Ramos (cell line): ENCODE measurements around the gene KIZ.

Experiments
- in situ Hi-C: fragments of 300-500 bp; cut with MboI; formaldehyde crosslinking; loops from one replicate; pipeline ENCODE4 v1.14.3; 2022; ENCODE audit warnings: low sequenced_read_pairs; ENCODE audit not compliant: unreplicated experiment

KIZ gene

DNA sequence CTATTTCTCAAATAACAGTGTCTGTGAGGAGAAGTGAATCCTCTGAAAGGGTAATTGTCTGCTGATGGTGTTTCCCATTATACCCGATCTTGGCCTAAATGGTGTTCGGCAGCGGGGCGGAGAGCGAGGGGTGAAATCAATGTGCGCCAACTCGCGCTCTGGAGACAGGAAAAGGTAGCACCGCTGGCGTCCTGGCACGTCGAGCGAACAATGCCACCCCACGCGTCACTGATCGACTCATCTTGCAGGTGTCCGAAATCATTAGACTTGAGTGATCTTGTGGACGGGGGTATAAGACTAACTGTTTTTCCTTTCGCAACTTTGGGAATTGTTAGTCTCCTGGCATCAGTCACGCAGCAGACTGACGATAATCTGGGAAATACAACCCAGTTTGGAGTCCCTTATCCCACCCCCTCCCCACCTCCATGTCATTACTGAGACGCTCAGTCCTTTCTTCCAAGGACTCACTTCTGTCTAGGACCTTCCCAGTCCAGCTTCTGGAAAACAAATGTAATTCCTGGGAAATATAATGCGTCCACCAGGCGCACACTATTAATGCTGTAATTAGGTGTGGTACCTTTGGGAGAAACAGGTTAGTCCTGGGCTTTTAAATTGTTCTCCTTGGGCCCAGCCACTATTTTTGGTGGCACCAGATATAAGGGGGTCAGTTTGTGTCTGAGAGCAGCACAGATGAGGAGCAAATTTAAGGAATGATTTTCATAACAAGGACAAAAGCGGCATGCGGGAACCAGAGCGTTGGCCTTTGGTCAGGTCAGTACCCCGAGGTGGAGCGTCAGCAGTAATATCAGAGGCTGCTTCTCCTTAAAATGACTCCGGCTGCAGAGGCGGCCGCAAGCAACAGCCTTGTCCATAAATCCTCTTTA lies 22.1 kb upstream of the KIZ start:
- in situ Hi-C loops = no loop called here

DNA sequence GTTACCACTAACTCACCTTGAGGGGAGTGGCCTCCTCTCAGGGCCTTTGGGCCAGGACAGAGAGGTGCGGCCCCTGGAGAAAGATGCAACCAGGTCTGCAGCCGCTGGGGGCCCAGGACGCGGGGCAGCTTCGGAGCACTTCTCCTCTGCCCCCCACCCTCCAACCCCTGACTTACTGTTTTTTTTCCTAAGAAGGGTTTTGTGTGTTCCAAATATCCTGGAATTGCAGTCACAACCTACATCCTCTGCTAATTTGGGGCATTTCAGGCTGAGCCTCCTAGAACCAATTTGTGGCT lies 21.5 kb upstream of the KIZ start:
- in situ Hi-C loops = no loop called here

DNA sequence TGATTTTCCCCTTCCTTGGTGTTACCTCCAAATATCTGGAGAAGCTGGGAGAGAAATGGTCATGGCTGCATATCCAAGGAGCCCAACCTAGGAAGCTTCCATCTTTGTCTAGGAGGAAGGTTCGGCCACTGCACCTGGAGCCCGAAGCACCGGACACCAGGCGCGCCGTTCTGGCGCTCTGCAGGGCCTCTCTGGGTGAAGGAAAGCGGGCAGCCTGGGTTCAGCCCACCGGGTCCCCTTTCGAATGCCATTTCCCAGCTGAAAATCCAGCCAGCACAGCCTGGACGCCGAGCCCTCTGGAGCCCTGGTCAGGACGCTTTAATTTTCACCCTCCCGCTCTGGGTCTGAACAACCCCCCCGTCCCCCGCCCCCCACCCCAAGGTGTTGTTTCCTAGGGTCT lies 21.0 kb upstream of the KIZ start:
- in situ Hi-C loops = no loop called here

DNA sequence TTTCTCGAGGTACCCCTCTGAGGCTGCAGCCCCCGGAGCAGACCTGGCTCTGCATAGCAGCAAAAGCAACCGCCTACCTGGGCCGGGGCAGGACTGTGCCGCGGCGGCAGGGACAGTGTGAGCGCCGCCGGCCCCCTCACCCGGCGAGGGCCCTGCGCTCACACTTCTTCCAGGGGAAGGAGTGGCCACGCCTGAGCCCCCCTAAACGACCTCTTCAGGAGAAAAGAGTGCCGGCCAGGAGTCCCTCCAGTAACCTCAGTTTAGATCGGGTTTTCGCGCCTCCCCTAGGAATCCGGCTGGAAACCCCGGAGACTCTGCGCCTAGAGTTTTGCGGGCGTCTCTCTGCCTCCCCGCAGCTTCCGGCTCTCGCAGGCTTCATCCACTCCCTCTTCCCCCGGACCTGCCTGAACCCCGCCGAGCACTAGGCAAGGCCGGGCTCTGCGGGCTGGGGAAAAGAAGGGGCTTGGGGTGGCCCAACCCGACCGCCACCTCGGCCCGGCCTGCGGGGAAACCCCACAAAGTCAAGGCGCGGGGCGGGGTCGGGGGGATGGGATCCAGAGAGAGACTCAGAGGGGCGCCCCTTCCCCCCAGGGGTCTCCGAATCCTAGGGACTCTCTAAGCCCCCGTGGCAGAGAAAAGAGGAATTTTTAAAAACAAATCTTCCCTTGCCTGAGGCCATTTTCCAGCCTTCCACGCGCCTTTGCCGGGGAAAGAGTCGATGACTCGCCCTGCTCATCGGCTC lies 20.3 kb upstream of the KIZ start:
- in situ Hi-C loops = no loop called here

DNA sequence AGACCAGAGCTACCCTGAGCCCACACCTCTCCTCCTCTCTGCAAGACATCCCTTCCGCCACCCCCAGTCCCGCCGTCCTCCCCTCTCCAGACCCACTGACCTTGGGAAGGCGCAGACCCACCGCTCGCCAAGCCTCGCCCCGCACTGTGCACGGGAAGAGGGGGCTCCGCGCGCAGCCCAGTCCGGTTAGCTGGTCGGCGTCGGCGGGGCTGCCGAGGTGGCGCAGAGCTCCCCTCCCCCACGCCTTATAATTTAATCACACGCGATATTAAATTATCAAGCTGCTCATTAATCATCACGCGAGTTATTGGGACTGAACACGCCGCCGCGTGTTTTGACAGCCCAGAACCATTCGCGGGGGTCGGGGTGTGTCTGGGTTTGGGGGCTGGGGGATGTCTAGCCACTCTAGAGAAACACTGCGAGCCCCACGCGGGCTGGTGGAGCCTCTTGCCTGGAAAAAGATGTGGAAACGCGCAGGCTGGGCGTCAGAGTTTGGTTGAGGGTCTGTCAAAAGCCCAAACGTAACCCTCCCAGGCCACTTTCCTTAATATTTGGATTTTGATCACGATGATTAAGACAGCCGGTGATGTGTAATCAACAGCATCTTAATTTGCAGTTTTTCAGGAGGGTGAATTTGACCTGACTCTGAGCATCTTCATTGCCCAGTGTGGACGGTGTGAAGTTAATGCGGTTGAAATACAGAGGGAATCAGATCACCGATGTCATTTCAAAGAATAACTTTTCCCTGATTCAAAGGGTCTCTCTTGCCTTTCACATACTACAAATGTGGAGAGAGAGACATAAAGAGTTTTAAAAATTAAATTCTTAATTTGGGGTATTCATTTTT lies 19.5 kb upstream of the KIZ start, which contains the start of gene LINC00237:
LINC00237 (minus strand) TSS at position 188 of the 847 bp plus-strand sequence.
- in situ Hi-C loops = no loop called here

DNA sequence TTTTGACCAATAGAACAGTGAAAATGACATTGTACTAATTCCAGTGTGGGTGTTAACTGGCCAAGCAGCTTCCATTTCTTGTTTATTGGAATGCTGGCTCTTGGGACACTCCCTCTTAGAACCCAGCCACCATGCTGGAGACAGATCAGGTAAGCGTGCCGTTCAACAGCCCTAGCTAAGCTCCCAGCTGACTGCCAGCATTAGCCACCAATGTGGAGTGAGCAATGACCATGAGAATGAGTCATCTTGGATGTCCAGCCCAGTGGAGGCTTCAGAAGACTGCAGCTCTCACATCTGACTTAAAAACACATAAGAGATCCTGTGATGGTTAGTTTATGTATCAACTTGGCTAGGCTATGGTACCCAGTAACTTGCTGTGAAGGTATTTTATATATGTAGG lies 16.7 kb upstream of the KIZ start:
- in situ Hi-C loops = no loop called here

DNA sequence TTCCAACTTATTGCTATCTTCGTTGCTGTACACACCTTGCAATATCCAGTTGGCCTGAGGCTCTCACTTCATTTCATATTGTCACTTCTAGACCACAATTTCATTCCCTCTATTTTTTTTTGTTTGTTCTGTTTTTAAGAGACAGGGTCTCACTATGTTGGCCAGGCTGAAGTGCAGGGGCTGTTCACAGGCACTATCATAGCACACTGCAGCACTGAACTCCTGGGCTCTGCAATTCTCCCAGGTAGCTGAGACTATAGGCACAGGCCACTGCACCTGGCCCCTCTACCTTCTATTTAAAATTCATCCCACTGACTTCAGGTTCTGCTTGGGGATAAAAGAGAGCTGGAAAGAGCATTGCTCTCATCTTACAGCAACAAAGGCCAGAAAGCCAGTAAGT lies 15.1 kb upstream of the KIZ start:
- in situ Hi-C loops = no loop called here

DNA sequence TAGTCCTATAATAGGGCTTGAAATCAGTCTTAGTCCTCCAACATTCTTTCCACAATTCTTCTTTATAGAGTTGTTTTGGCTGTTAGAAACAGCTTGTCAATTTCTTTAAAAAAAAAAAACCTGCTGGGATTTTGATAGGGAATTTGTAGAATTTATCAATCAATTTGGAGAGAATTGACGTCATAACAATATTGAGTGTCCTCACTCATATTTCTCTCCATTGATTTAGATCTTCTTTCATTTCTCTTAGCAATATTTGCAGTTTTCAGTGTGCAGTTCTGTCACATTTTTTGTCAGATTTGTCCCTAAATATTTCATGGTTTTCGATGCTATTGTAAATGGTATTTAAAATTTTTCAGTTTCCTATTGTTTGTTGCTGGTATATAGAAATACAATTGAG lies 14.5 kb upstream of the KIZ start:
- in situ Hi-C loops = no loop called here

DNA sequence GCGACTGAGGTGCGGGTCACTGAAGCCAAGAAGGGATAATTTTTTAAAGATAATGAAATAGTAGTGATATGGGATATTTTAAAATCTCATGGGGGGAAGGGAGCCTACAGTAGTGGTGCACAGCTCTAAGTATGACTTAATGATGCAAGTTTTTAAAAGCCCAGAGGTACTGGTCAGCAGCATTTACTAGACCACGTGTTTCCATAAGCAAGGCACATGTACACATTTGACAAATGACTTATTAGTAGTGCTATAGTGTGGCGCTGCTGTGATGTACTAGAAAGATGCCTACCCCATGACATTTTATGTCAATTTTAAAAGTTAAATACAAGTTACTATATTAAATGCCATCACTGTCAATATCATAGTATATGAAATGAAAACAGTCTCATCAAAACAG lies 12.2 kb upstream of the KIZ start:
- in situ Hi-C loops = no loop called here

DNA sequence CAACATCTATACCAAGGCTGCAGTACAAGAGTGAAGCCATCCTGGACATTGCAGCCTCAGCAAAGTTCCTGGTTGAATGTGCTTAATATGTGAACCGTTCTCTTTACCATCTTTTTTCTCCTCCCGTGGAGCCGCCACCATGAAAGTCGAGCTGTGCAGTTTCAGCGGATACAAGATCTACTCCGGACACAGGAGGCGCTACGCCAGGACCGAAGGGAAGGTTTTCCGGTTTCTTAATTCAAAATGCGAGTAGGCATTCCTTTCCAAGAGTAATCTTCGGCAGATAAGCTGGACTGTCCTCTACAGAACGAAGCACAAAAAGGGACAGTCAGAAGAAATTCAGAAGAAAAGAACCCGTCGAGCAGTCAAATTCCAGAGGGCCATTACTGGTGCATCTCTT lies 11.3 kb upstream of the KIZ start:
- in situ Hi-C loops = no loop called here

DNA sequence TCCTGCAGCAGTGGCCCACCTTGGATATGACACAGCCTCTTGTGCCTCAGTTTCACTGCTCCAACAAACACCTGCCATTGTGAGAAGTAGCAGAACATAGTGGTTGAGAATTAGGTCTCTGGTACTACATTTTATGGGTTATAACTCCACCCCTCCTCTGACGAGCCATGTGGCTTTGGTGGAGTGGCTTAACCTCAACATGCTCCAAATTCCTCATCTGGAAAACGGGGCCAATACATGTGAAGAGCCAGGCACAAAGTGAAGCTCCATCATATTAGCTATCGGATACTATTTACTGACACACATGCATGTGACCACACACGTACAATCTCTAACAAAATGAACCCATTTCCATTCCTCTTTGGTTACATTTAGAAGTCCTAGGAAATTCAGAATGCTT lies 8.4 kb upstream of the KIZ start:
- in situ Hi-C loops = no loop called here

DNA sequence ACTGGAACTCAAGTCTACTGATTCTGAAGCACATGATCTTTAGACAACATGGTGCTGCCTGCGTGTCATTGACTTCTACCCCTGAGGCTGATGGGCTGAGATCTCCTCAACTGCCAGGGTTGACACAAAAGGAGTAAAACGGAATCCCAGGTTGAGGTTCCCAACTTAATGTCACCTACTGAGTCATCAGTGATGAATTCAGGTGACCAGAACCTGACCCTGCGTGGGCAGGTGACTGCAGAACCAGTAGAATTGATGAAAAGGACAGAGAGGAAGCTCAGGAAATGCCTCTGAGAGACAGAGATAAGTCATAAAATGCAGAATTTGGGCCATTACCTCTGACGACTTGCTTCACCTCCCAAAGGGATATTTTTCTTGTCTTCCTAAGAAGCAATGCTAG lies 7.7 kb upstream of the KIZ start:
- in situ Hi-C loops = no loop called here

DNA sequence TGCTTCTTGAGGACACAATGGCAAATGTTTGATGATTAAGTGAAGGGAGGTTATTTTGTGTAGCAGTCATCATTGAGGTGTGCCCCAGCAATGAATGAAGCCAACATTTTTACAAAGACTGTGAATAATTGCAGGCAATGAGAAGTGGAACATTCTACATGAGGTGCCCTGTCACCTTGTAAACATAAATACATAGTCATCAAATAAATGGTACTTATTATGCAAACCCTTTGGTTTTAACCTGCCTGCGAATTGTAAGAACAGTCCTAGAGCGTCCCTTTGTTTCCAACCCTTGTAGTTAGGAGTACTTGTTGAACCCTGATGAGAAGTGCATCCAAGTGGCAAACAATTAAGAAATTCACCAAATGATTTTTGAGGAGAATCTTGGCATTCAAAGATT lies 7.1 kb upstream of the KIZ start:
- in situ Hi-C loops = no loop called here

DNA sequence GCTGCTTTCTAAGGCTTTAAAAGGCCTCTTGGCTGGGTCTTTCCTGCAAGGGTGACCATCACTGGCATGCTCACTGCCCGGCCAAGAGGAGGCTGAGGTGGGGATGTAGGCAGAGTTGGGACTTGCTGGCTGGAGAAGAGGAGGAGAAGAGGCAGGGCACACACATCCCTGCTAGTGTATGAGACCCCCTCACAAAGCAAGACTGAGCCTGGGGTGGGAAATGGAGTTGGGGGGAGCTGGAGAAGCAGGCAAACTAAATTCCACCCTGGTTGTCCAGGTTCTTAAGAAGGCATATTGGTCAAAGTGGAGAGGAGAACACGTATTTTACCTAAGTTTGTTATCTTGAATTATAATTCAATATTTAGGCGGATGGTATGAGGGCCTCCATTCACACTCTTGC lies 1.7 kb upstream of the KIZ start:
- in situ Hi-C loops = no loop called here

DNA sequence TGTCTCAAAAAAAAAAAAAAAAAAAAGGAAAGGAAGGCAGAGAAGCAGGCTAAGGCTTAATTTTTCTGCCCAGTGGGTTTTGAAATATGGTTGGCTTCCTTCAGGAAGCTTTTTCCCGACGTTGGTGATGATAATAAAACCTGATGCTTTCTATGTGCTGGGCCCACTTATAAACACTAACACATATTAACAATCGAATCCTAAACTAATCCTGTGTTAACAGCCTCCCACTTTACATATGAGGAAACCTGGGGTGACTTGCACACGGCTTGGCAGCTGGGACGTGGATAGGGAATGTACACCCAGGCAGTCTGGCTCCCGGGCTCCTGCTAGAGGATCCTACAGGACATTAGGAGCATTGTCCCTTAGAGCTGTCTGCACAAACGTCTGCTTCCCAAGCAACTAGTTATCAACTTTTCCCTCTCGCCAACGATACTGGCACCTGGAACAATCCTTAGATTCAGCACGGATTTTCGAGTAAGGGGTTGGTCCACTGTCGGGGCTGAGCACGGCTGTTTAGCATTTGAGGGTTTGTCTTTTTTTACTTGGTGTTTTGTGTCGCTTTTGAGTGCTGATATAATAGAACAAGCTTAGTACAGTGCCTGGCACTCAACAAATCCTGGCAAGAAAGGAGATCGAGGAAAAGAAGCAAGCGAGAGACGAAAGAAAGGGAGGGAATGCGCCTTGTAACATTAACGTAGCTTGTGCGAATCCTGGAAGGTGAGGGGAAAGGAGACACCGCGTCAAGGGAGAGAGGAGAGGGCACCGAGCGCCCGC lies 622 bp upstream of the KIZ start:
- in situ Hi-C loops = no loop called here

DNA sequence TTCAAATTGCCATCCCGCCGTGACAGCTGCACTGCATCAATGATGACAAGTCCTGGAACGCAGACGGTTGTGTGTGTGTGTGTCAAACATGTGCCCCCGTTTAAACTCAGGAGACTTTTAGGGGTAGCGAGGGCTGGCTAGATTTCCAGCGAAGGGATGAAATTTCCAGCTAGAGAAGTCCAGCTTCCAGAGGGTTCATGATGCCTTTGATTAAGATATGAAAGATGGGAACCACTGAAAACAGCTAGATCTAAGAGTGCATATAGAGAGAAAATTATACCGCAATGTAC lies 644 bp downstream of the KIZ start:
- in situ Hi-C loops = no loop called here

DNA sequence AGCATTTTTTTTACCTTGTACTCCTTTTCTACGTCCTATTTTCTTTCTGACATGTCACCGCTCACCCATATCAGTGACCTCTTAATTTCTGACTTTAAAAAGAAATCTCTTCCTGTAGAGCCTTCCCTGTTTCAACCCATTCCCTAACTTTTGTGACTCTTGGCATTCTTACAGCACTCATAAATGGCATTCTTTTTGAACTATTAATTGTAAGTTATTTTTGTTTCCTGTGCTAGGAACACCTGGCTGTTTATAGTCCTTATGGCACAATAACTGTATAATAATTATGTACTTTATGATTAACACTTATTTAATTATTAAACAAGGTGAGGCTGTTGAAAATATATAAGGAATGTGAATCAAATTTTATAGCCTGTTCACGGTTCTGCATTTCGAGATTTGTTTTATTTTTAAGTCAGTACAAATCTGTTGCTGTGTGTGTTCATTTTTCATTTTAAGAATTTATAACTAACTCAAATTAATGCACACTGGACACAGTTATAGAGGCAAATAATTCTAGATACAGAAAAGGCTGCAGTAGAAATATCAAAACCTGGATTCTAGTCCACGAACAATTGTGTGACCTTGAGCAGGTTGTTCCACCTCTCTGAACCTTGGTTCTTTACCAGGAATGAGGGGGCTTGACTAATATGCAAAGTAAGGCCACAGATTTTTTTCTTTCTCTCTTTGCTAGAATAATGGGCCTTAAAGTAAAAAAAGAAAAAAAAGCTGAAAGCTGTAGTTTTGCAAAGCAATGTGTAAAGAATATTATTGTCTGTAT lies 1.5 kb downstream of the KIZ start:
- in situ Hi-C loops = no loop called here

DNA sequence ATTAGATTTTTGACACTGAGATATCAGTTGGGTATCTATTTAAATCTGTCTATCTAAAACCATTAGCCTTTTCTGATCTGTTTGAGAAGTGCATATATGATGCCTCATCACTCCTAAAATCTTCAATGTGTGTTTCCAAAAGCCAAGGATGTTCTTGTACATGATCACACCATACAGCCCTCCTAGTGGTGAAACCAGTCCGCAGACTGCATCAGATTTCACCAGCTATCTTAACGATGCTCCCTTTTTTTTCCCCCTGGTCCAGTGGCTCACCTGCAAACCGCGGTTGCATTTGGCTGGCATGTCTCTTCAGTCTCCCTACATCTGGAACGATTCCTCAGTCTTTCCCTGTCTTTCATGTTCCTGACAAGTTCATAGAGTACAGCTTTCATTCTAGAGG lies 4.0 kb downstream of the KIZ start:
- in situ Hi-C loops = no loop called here

DNA sequence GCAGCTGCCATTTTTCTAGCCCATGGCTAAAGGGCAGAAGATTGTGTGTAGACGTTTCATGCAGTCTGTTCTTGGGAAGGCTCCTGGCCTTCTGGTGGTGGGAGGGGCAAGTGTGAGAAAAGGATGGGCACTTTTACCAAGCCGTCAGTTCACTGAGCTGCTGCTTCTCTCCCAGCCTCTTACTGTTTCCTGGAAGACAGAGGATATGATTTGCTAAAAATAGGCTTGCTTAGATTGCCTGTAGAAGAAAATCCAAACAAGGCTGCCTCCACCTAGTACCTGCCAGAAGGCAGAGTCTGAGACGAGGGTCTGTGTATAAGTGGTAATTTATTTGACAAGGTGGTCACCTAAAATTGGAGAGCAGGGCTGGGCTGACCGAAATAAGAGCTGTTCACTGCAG lies 7.5 kb downstream of the KIZ start:
- in situ Hi-C loops = no loop called here
